ENCODE data around the gene BTBD2. TPM values are rescaled to one million over a fixed set of nuclear protein-coding genes. Genes with fewer than 3 reads are reported as not detected.

The BTBD2 gene
- total and polyA plus RNA-seq, 2 of the 8 experiments (the other 6 are each of a cell fraction or from before 2014, with no cell fraction given) = 91.7 to 92.3 TPM

DNA sequence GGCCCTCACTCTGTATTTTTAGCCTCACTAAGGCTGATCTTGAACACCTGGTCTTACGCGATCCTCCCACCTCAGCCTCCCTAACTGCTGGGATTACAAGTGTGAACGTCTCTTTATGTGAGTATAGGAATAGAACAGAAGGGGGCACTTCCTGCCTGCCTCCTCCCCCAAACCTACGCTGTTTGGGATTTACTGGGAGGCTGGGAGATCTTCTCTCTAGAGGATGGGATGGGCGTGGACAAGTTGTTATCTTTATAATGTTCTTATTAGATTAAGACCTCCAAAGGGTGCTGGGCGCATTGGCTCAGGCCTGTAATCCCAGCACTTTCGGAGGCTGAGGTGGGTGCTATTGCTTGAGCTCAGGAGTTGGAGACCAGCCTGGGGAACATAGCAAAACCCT, 77.4 kb downstream of the BTBD2 start:
- no peak overlapping the region for H3K14ac ChIP-seq (ENCODE audit: insufficient read length)
- H2BK20ac ChIP-seq (ENCODE audit: low read length) = no peak overlapping the region
- peaks cover 0 to 13% (median 7%) of the 10 kb centered on the region in 4 experiments; a peak in 6 of 7 replicates for H3K4me1 ChIP-seq (replicated peaks in 1 of 4; ENCODE audit: control insufficient read depth in 3 of 4, insufficient read depth in 4 of 4, low read length in 3 of 4)
- H4K8ac ChIP-seq (ENCODE audit: extremely low read depth, insufficient read depth, low read length) = no peak overlapping the region
- CTCF ChIA-PET (ENCODE audit: partially characterized antibody) = interaction anchor here (1.3 to 1.7 kb wide), 3 partner anchors 16 to 324 kb away, joined by 3 to 4 read pairs (median 3); no protein-coding TSS in a partner anchor
- no peak overlapping the region for H4K91ac ChIP-seq (replicated peaks; ENCODE audit: insufficient read length, low read length)
- H3K9me3 ChIP-seq (ENCODE audit: insufficient read depth in 2 of 2, low read depth in 1 of 2, low read length in 1 of 2) = no peaks in the 10 kb centered on the region; a peak in 1 of 4 replicates
- peaks cover 16% of the 10 kb centered on the region; the same call in 1 of the 2 replicates for H3K23me2 ChIP-seq (ENCODE audit: low read depth, low read length)
- H3K9ac ChIP-seq (replicated peaks in 1 of 4; ENCODE audit: extremely low read depth in 1 of 4, low read depth in 3 of 4, low read length in 3 of 4) = no peak overlapping the region
- no peak overlapping the region for H4K5ac ChIP-seq (ENCODE audit: insufficient read length, low read depth, low read length)
- H3K23ac ChIP-seq (ENCODE audit: insufficient read length) = no peak overlapping the region
- H3K4me3 ChIP-seq (ENCODE audit: extremely low read depth in 1 of 4, insufficient read depth in 2 of 4, low read depth in 3 of 4, low read length in 4 of 4) = no peak overlapping the region
- H3K36me3 ChIP-seq (ENCODE audit: control insufficient read depth in 2 of 4, insufficient read depth in 4 of 4, low read length in 3 of 4) = no peaks in the 10 kb centered on the region
- peaks cover 2 to 3% of the 10 kb centered on the region in 2 experiments for H4K20me1 ChIP-seq (replicated peaks in 1 of 2; ENCODE audit: control insufficient read depth in 1 of 2, insufficient read depth in 2 of 2, low read length in 2 of 2)
- H2BK120ac ChIP-seq (replicated peaks; ENCODE audit: low read depth, low read length) = no peak overlapping the region
- FAIRE-seq (no peak), DNase-seq (ENCODE audit: low read depth in 1 of 2, low spot score in 2 of 2) (no peak)
- H2BK15ac ChIP-seq (ENCODE audit: low read length) = no peak overlapping the region
- no peak overlapping the region for H3K4ac ChIP-seq (replicated peaks; ENCODE audit: insufficient read length, low read depth, low read length)
- H3K56ac ChIP-seq (replicated peaks; ENCODE audit: insufficient read length, low read depth, low read length) = no peak overlapping the region
- H3K27me3 ChIP-seq (replicated peaks in 1 of 4; ENCODE audit: control insufficient read depth in 3 of 4, extremely low read depth in 1 of 4, insufficient read depth in 3 of 4, low read length in 3 of 4) = no peaks in the 10 kb centered on the region
- no peak overlapping the region for H3K4me2 ChIP-seq (ENCODE audit: insufficient read depth in 1 of 2, low read depth in 2 of 2, low read length in 2 of 2)
- H2AK5ac ChIP-seq (ENCODE audit: low read depth, low read length) = no peak overlapping the region
- peaks cover 14 to 16% of the 10 kb centered on the region in 2 experiments for H3K79me2 ChIP-seq (ENCODE audit: control insufficient read depth in 1 of 2, insufficient read depth in 2 of 2, low read length in 2 of 2)
- H3K79me1 ChIP-seq (ENCODE audit: low read depth, low read length) = no peaks in the 10 kb centered on the region; the same call in 1 of the 2 replicates
- H2BK12ac ChIP-seq (ENCODE audit: low read depth, low read length) = no peak overlapping the region
- H3K27ac ChIP-seq (ENCODE audit: low read depth, low read length) = no peak overlapping the region
- H2AFZ ChIP-seq (ENCODE audit: low read length) = no peak overlapping the region
- H2BK5ac ChIP-seq (ENCODE audit: low read depth, low read length) = no peak overlapping the region
- 77% methylated on average over 7 of the region's 7 CpGs; no CpG with 5 or more reads in 1 of the 2 experiments for WGBS, 2 experiments (ENCODE audit: extremely low coverage in 1 of 2, insufficient coverage in 1 of 2, insufficient read length in 1 of 2, insufficient replicate concordance in 2 of 2, low coverage in 1 of 2, low lambda C conversion rate in 2 of 2, missing lambda C conversion rate in 1 of 2)
- POLR2A ChIA-PET (ENCODE audit: partially characterized antibody) = interaction anchor here (1.0 to 2.3 kb wide), 4 partner anchors 8 to 40 kb away, joined by 3 to 13 read pairs (median 4); no protein-coding TSS in a partner anchor
- no peak overlapping the region for H3K18ac ChIP-seq (ENCODE audit: extremely low read depth, low read length)
- TF ChIP-seq TCF12 (IDR thresholded peaks at IDR 0.05; ENCODE audit: low read depth, low read length) = no peak
